ENCODE data around the gene CRYL1. TPM values are rescaled to one million over a fixed set of nuclear protein-coding genes. Genes with fewer than 3 reads are reported as not detected.

Gene CRYL1
- total RNA-seq, 1 donor from 2014 or later, result 18.0 TPM

- ATAC-seq (ENCODE audit: poor library complexity) (no peak), DNase-seq (no peak)
- intact Hi-C loops (cut with DNase I), result no loop called here
Observed at GRCh38 chr13:20536992-20537391, 11.3 kb upstream of the CRYL1 start.

DNA sequence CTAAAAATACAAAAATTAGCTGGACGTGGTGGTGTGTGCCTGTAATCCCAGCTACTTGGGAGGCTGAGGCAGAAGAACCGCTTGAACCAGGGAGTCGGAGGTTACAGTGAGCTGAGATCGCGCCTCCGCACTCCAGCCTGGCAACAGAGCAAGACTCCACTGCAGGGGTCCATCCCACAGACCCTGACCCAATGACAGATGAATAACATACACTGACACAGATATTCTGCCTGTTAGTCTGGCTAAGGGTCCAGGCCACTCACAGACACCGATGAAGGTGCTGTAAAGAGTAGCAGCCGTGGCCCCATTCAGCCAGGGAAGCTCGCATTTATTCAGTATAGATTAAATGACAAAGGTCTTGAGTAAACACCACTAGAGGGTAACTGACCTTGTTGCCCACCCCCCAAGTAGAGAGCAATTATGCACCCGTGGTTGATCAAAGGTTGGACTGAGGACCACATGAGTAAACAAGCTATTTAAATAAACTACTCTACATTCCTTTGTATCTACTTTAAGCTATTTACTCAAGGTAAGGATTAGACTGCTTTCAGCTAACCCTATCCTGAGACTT is 8.5 kb upstream of the CRYL1 start:
- no peak for ATAC-seq (ENCODE audit: poor library complexity)
- no peak for DNase-seq
- intact Hi-C loops (cut with DNase I), result no loop called here

- DNase-seq, result no peak
- ATAC-seq (ENCODE audit: poor library complexity), result no peak
- intact Hi-C loops (cut with DNase I), result loop anchor here (5.0 kb wide), 1 partner anchor 34 kb away; no protein-coding TSS in a partner anchor
Observed at GRCh38 chr13:20528452-20528851, 2.8 kb upstream of the CRYL1 start.

GRCh38 chr13:20526664-20527063 is 1.0 kb upstream of the CRYL1 start:
- intact Hi-C loops (cut with DNase I), result loop anchor here (5.0 kb wide), 1 partner anchor 36 kb away; no protein-coding TSS in a partner anchor
- ATAC-seq (ENCODE audit: poor library complexity), result no peak
- no peak for DNase-seq

DNA sequence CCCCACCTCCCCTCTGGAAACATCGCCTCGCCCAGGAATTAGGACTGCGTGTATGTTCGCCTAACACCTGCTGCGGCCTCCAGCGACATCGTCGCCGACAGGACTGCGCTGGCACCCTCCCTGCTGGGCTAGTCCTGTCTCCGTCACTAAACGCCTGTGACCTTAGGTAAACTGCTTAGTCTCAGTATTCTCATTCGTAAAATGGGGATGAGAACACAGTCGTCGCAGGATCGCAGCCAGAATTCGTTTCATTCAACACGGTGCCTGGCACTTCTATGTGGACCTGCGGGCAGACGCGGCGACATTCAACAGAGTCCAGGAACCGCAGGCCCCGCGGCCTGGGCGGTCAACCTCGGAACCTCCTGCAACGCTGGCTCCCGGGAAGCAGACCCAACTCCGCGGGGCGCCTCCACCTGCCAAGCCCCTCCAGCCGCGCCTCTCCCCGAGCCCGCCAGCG is 485 bp downstream of the CRYL1 start:
- DNase-seq, result peak; percentile 52
- peak; percentile 38 for ATAC-seq (ENCODE audit: poor library complexity)
- intact Hi-C loops (cut with DNase I), result loop anchor here (5.0 kb wide), 1 partner anchor 37 kb away; no protein-coding TSS in a partner anchor

DNA sequence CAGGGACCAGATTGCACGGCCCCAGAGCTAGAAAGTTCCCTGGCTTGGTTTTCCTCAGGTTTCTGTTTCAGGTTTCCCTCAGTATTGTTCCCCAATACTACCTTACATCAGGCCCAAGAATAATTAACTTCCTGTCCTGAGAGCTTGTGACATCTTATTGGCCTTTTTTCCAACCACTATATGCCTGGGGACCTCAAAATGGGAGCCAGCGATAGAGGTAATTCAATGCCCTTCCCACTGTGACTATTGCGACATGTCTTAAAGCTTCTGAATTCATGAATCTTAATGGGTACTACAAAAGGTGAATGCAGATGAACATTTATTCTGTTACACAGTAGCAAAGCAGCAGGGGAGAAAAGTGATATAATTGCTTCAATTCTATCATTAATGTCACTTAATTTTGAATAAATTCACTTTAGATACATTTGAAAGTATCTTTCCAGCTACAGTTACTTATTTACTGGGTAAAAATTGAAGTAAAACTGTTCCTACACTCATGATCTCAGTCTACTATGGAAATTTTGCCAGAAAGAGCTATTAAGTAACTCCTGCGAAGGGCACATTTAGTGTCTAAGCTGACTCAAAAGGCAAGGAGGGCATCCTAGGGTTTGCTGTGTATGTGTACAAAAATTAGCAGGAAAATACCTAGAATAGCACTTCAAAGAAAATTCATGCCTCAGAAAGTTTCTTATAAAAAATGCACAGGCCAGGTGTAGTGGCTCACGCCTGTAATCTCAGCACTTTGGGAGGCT is 4.1 kb downstream of the CRYL1 start:
- intact Hi-C loops (cut with DNase I), result no loop called here
- ATAC-seq (ENCODE audit: poor library complexity), result no peak
- DNase-seq, result no peak

DNA sequence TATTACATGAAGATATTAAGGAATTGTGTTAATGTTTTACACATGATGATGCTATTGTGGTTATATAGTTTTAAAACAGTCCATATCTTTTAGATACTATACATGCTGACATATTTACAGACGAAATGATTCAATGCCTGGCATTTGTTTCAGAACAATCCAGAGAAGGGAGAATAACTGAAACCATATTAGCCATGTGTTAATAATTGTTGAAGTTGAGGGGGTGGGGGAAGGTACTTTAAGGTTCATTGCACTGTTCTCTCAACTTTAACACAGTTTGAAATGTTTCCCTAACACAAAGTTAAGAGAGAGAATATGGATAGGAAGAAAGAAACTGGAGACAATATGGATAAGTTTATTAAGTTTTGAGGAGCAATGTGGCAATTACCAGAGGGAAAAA is 5.8 kb downstream of the CRYL1 start:
- ATAC-seq (ENCODE audit: poor library complexity) (no peak), DNase-seq (no peak)
- intact Hi-C loops (cut with DNase I), result no loop called here

DNA sequence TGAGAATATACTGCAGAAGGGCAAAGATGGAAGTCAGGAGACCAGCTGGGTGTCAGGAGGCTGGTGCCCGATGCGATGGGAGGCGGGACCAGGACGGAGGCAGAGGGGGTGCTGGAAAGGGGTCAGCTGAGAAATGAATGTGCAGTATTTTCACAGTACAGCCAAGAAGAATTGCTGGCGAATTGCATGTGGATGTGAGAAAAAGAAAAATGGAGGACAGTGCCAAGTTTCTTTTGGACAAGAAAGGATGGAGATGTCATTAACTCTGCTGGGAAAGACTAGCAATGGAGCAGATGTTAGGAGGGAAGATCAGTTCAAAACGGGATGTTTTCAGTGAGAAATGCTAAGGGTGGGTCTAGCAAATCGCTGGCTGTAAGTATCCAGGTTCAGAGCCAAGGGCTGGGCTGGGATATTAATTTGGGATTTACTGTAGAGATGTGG is 7.0 kb downstream of the CRYL1 start:
- ATAC-seq (ENCODE audit: poor library complexity) (peak; percentile 66), DNase-seq (no peak)
- intact Hi-C loops (cut with DNase I), result no loop called here

- no peak for ATAC-seq (ENCODE audit: poor library complexity)
- DNase-seq, result no peak
- intact Hi-C loops (cut with DNase I), result no loop called here
Observed at GRCh38 chr13:20514866-20515265, 10.8 kb downstream of the CRYL1 start.

- no peak for DNase-seq
- ATAC-seq (ENCODE audit: poor library complexity), result no peak
- intact Hi-C loops (cut with DNase I), result no loop called here
Observed at GRCh38 chr13:20513466-20513995, 12.1 kb downstream of the CRYL1 start.

DNA sequence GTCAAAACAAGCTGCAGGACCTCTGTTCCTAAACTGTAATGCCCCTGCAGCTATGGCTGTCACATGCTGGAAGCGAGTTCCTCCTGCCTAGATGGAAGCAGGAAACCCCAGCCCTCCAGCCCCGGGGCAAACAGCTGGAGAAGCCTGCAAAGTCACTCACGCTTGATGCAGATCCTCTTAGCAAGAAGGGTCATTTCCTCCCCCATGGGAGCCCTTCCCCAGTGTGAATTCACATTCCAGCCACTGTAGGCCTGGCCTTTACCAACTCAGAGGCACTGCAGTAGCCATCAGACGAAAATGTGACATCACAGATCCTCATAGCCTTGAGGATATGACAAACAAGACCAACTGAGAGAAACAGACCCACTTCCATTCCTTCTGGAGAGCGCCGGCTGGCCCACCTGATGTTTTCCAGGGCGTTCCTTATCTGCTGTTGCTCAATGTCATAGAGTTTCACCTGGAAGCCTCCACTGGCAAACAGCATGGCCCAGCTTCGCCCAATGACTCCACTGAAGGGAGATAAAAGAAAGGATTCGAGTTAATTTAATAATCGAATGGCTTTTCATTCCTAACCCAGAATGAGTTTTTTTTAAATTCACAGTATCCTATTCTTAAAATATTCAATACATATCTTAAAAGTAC is 13.5 kb downstream of the CRYL1 start:
- intact Hi-C loops (cut with DNase I), result no loop called here
- no peak for ATAC-seq (ENCODE audit: poor library complexity)
- DNase-seq, result no peak

GRCh38 chr13:20506696-20507095 is 19.0 kb downstream of the CRYL1 start:
- DNase-seq (no peak), ATAC-seq (ENCODE audit: poor library complexity) (no peak)
- intact Hi-C loops (cut with DNase I), result no loop called here

DNA sequence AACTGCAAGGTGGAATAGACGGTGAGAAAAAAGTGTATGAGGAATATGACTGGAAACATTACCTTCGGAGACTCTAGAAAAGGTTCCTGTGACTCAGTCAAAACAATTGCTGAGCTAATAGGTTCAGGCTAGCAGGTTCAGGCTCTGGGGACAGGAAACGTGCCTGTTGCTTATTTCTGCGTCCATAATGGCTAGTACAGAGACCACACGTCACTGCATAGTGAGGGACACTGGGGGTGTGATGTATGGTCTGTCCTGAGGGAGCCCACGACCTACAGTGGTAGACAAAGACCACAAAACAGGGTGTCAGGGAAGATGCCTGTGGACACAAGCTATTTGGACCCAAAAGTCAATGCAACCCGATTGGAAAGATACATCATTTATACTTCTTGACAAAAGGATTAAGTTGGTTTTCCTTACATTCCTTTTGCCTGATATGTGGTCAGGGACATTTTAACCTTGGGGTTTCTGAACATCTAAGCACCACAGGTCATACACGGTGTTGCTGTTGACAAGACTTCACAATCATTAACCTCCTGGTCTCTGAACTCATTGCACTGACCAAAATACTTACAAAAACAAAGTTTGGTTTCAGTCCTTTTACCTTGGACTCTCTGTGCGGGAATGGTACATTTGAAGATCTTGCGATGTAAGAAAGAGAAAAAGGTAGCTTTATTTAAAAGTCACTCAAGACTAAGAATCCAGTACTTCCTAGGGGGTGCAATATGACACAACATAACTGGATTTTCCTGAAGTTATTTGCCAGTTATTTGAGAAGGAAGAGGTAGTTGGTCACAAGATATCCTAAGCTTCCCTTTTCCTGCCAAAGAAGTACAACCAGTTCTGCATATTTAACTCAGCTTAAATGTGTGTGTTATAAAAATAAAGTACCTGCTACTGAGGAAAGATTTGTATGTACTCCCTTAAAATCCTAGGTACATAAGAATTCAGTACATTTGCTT is 20.0 kb downstream of the CRYL1 start:
- intact Hi-C loops (cut with DNase I), result no loop called here
- no peak for DNase-seq
- ATAC-seq (ENCODE audit: poor library complexity), result peak; percentile 46

GRCh38 chr13:20503088-20504083 is 22.3 kb downstream of the CRYL1 start:
- ATAC-seq (ENCODE audit: poor library complexity), result no peak
- intact Hi-C loops (cut with DNase I), result no loop called here

DNA sequence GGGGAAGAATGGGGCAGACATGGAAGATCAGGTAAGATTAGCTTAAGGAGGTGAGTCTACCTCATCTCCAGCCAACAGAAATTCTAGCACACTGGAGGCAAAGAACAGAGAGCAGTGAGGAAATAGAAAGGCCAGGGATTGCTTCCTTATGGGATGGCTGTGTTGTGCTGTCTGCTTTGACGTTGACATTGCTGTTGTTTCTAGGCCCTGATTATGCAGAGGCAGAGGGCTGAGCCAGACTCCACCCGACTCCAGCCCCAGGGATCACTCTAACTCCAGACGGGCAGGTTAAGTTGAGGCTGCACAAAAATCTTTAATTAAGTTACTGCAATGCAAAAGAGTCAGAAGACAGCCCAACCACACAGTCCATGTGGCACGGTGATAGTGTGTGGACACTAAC is 24.1 kb downstream of the CRYL1 start:
- no peak for ATAC-seq (ENCODE audit: poor library complexity)
- intact Hi-C loops (cut with DNase I), result no loop called here
- DNase-seq, result no peak

More at GRCh38 chr13:20503088-20504083, 22.3 kb downstream of the CRYL1 start:
- no peak for DNase-seq

DNA sequence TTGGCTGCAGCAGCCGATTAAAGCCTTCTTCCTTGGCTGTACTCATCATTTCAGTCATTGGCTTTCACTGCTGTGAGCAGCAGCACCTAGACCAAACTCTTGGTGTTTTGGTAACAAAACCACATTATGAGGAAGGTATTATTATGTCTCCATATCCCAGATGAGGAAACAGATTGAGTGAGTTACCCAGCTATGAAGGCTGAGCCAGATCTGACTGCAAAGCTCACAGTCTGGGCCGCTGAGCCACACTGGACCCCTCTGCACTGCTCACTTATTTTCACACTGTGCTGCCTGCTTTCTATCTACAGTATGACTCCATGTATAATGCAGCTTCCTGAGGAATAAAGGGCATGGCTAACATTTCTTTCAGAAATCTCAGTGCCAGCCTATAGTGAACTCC is 24.5 kb downstream of the CRYL1 start:
- peak; percentile 18 for ATAC-seq (ENCODE audit: poor library complexity)
- intact Hi-C loops (cut with DNase I), result no loop called here

DNA sequence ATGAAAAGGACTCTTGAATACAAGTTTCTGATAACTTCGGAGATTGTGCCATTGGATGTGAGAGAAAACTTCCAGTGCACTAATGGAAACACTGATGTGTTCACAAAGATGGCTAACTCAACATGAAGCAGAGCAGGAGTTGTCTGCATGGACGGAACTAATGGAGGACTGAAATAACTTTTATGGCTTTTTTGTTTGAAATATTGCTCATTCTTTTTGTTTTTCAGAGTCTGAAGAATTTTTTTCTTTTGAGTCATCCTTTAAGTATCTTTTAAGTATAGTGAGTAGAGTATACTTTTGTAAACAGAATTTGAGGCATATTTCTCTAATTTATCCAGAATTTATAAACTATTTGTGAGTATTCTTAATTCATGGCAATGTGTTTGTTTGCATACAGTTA is 25.7 kb downstream of the CRYL1 start:
- no peak for ATAC-seq (ENCODE audit: poor library complexity)
- intact Hi-C loops (cut with DNase I), result loop anchor here (5.0 kb wide), 1 partner anchor 422 kb away; no protein-coding TSS in a partner anchor
- DNase-seq, result no peak

More for the DNA sequence above, 24.5 kb downstream of the CRYL1 start:
- no peak for DNase-seq
